Right lobe of liver (tissue), 6 donors: ENCODE data around the gene AGK. TPM values are rescaled to one million over a fixed set of nuclear protein-coding genes. Genes with fewer than 3 reads are reported as not detected.

Experiments
- ATAC-seq, 4 donors: fragments of 200-7000 bp; cut with Tn5 transposase; one replicate each; pipeline ENCODE4 v1.9.1; 2020; ENCODE audit warnings: mild to moderate bottlenecking in 4 of 4, moderate library complexity in 4 of 4
- DNase-seq, 3 donors: peaks; one replicate each; pipeline ENCODE4 v3.0.0-alpha.2; 2020
- H3K27ac ChIP-seq, 3 donors: fragments of 200-600 bp; one replicate each; pipeline ENCODE4 v1.8.0; 2022
- H3K27me3 ChIP-seq, 2 donors: fragments of 200-600 bp; one replicate each; pipeline ENCODE4 v1.8.0; 2022
- H3K36me3 ChIP-seq, 4 donors: fragments of 200-600 bp; sonication (generic) in 1 of 4; one replicate each; pipeline versions ENCODE4 v1.5.1 to v1.8.0; 2017 to 2022; ENCODE audit warnings: control low read depth in 1 of 4
- H3K4me1 ChIP-seq, 4 donors: fragments of 200-600 bp; sonication (generic) in 1 of 4; one replicate each; pipeline versions ENCODE4 v1.5.1 to v1.8.0; 2017 to 2022; ENCODE audit warnings: control low read depth in 1 of 4
- H3K4me3 ChIP-seq, 3 donors: fragments of 200-600 bp; one replicate each; pipeline ENCODE4 v1.8.0; 2022
- H3K9me3 ChIP-seq, 4 donors: fragments of 200-600 bp; sonication (generic) in 1 of 4; one replicate each; pipeline versions ENCODE4 v1.5.1 to v1.8.0; 2017 to 2022; ENCODE audit warnings: control low read depth in 1 of 4
- POLR2A ChIP-seq: fragments of 450-650 bp; IDR thresholded peaks from one replicate; pipeline ENCODE4 v1.6.1; 2017; ENCODE audit warnings: antibody characterized with exemption, mild to moderate bottlenecking
- WGBS: methylation state at CpG from one replicate; pipeline ENCODE4 v1.1.6; 2018; ENCODE audit warnings: low coverage, low lambda C conversion rate; ENCODE audit not compliant: insufficient coverage; ENCODE audit errors: missing lambda C conversion rate; 5-methylcytosine and 5-hydroxymethylcytosine counted together
- intact Hi-C, 2 donors: fragments of 100-400 bp; cut with DNase I; formaldehyde crosslinking; loops; one replicate each; pipeline versions ENCODE4 v1.11.2 to v1.14.1; 2022
- total RNA-seq, 6 experiments: library from RNA; depleted of rRNA in 2 of 6; stranded (reverse); fragments of >200 nt in 2 of 6; fragmentation: NEBNext Ultra II Directional in 3 of 6; extraction: Animal tissue kit (Norgen Biotek cat#: 25700) in 3 of 6; gene quantifications; one replicate each; pipeline versions ENCODE4 v1.1.0 to v1.2.4, GENCODE V29; 2016 to 2023
- TF ChIP-seq, protein P1 (sequence below), 4 donors: fragments of 200-600 bp in 3 of 4; fragments of 450-650 bp in 1 of 4; IDR thresholded peaks; one replicate each; pipeline versions ENCODE4 v1.5.1 to v1.8.0; 2016 to 2022; ENCODE audit warnings: antibody characterized with exemption in 4 of 4, mild to moderate bottlenecking in 2 of 4
- donor health status: DM: no; HTN: yes; CAD: no.
- donor health status: DM: no; HTN: no; CAD: no.
- donor health status: DM: no; HTN: no; CAD: no.
- donor health status: DM: no; HTN: yes; CAD: no.
- donor health status: DM: no; HTN: yes; CAD: no.

The AGK gene
- total RNA-seq, 6 experiments from 2014 or later, result 9.3 to 19.2 (median 12.0) TPM

DNA sequence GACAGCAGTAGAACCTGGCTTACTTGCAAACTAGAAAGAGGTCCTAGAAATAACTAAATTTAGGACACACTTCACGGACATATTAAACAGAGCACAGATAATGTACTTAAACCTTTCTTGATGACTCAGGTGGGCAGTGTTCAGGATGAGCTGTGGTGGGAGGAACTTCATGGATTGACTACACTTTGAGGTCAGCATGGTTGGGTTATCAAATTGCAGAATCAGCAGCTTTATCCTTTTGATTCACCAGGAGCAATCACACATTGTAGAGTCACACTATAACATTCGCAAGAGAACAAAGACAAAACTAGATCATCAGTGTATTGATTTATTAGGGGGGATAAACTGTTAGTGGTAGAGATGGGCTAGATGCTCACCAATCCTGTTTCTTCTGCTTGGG lies 38.6 kb upstream of the AGK start:
- TF ChIP-seq POLR2A, result no peak
- TF ChIP-seq, protein P1, sequence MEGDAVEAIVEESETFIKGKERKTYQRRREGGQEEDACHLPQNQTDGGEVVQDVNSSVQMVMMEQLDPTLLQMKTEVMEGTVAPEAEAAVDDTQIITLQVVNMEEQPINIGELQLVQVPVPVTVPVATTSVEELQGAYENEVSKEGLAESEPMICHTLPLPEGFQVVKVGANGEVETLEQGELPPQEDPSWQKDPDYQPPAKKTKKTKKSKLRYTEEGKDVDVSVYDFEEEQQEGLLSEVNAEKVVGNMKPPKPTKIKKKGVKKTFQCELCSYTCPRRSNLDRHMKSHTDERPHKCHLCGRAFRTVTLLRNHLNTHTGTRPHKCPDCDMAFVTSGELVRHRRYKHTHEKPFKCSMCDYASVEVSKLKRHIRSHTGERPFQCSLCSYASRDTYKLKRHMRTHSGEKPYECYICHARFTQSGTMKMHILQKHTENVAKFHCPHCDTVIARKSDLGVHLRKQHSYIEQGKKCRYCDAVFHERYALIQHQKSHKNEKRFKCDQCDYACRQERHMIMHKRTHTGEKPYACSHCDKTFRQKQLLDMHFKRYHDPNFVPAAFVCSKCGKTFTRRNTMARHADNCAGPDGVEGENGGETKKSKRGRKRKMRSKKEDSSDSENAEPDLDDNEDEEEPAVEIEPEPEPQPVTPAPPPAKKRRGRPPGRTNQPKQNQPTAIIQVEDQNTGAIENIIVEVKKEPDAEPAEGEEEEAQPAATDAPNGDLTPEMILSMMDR (IDR thresholded peaks at IDR 0.05), result no peak
- Histone ChIP-seq H3K4me1 (no peaks in the 10 kb centered on the region), H3K4me3 (no peak overlapping the region), H3K27me3 (no peaks in the 10 kb centered on the region), H3K9me3 (no peaks in the 10 kb centered on the region), H3K27ac (no peak overlapping the region), H3K36me3 (no peaks in the 10 kb centered on the region)
- intact Hi-C loops, result no loop called here
- DNase-seq (no peak), ATAC-seq (no peak)
- 65% methylated on average over 2 of the region's 2 CpGs for WGBS

DNA sequence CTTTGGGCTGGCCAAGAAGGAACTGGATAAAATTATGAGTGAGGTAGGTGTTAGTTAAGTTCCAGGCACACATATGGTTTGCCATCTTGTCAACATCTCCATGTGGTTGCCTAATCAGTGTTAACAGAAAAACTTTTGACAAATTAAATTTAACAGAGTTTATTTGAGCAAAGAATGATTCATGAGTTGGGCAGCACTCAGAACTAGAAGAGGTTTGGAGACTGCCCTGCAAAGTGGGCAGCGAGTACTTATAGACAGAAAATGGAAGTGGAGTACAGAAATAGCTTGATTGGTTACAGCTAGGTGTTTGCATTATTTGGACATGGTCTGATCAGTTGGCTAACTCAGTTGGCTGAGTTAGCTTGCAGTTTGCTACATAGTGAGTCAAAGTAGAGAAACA lies 37.5 kb upstream of the AGK start:
- no peak overlapping the region for H3K4me3 ChIP-seq
- no peak for DNase-seq
- no peaks in the 10 kb centered on the region for H3K27me3 ChIP-seq
- H3K4me1 ChIP-seq, result no peaks in the 10 kb centered on the region
- no peak for ATAC-seq
- TF ChIP-seq POLR2A, result no peak
- TF ChIP-seq, protein P1 (IDR thresholded peaks at IDR 0.05), result no peak
- no peaks in the 10 kb centered on the region for H3K36me3 ChIP-seq
- 73% methylated on average over 1 of the region's 1 CpG for WGBS
- H3K27ac ChIP-seq, result no peak overlapping the region
- H3K9me3 ChIP-seq, result no peaks in the 10 kb centered on the region
- intact Hi-C loops, result no loop called here

DNA sequence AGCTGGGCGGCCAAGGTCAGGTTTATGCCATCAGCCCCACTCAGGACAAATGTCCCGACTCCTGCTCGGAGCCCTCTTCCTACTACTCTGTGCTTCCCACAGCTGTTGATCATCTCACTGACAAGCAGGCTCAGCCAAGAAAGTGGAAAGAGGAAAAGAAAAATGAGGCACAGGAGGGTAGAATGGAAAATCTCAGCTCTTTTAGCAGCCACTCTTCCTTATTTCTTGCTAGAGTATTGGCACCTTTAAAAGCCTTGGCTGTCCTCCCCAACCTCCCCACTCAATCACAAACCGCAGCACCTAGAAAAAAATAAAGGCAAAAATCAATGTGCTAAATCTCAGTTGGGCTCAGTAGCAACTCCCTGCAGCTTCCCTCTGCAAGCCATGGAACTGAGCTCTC lies 35.3 kb upstream of the AGK start:
- Histone ChIP-seq H3K36me3 (no peaks in the 10 kb centered on the region), H3K9me3 (no peaks in the 10 kb centered on the region), H3K27me3 (no peaks in the 10 kb centered on the region), H3K4me3 (no peak overlapping the region), H3K27ac (no peak overlapping the region), H3K4me1 (no peaks in the 10 kb centered on the region)
- TF ChIP-seq, protein P1 (IDR thresholded peaks at IDR 0.05), result no peak
- no peak for TF ChIP-seq POLR2A
- WGBS, result 46% methylated on average over 4 of the region's 4 CpGs
- intact Hi-C loops, result no loop called here
- DNase-seq (no peak), ATAC-seq (no peak)

DNA sequence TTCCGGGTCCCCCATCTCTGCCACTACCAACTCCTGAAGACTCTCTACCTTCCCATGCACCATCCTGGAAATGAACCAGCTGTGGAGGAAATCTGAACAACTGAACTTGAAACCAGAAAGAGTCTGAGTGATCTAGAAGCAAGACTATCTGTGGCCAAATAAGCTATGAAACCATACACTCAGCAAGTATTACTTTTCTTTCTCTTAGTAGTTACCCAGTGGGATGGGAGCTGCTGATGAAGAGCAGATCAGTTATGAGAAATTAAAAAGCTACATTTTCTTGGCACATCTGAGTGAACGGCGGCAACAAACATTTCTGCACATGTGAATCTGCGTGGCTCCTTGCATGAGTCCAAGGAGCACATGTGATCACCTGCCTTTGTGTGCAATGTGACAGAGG lies 31.6 kb upstream of the AGK start:
- Histone ChIP-seq H3K36me3 (no peaks in the 10 kb centered on the region), H3K4me3 (no peak overlapping the region), H3K9me3 (no peaks in the 10 kb centered on the region), H3K27me3 (no peaks in the 10 kb centered on the region), H3K27ac (no peak overlapping the region), H3K4me1 (no peaks in the 10 kb centered on the region)
- ATAC-seq (no peak), DNase-seq (no peak)
- no peak for TF ChIP-seq POLR2A
- intact Hi-C loops, result no loop called here
- WGBS, result 76% methylated on average over 4 of the region's 4 CpGs

DNA sequence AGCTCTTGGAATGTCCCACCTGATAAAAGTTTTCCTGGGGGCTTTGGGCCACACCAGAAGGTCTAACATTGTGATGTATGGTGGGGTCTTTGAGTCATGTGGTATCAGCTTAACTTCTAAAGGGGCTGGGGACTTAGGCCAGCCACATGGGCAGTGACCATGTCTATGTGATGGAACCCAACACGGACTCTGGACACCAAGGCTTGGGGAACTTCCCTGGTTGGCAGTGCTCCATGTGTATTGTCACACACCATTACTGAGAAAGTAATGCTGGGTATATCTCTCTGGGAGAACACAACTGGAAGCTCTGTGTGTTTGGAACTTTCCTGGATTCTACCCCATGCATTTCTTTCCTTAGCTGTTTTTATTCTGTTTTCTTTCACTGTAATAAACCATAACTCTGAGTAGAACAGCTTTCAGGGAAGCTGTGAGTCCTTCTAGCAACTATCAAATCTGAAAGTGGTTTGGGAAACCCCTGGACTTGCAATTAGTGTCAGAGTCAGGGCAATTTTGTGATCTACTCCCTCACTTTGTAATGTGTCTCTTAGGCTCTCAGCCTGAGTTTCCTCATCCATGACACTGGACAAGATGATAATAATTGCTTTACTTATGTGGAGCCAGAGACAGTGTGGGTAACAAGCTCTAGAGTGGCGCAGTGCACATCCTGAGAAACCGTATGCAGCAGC lies 28.4 kb upstream of the AGK start:
- Histone ChIP-seq H3K9me3 (no peaks in the 10 kb centered on the region), H3K27ac (no peak overlapping the region), H3K27me3 (no peaks in the 10 kb centered on the region), H3K36me3 (no peaks in the 10 kb centered on the region), H3K4me1 (no peaks in the 10 kb centered on the region), H3K4me3 (no peak overlapping the region)
- intact Hi-C loops, result no loop called here
- TF ChIP-seq, protein P1 (IDR thresholded peaks at IDR 0.05), result no peak
- TF ChIP-seq POLR2A, result no peak
- 74% methylated on average over 2 of the region's 3 CpGs for WGBS
- no peak for DNase-seq
- ATAC-seq, result no peak
